ENCODE results near the gene AKAP3. TPM values are rescaled to one million over a fixed set of nuclear protein-coding genes. Genes with fewer than 3 reads are reported as not detected.

AKAP3 gene
- total RNA-seq, result 1 to 10 TPM in 1 of 2 donors, under 1 TPM in 1; 0.79 to 7.1 TPM

DNA sequence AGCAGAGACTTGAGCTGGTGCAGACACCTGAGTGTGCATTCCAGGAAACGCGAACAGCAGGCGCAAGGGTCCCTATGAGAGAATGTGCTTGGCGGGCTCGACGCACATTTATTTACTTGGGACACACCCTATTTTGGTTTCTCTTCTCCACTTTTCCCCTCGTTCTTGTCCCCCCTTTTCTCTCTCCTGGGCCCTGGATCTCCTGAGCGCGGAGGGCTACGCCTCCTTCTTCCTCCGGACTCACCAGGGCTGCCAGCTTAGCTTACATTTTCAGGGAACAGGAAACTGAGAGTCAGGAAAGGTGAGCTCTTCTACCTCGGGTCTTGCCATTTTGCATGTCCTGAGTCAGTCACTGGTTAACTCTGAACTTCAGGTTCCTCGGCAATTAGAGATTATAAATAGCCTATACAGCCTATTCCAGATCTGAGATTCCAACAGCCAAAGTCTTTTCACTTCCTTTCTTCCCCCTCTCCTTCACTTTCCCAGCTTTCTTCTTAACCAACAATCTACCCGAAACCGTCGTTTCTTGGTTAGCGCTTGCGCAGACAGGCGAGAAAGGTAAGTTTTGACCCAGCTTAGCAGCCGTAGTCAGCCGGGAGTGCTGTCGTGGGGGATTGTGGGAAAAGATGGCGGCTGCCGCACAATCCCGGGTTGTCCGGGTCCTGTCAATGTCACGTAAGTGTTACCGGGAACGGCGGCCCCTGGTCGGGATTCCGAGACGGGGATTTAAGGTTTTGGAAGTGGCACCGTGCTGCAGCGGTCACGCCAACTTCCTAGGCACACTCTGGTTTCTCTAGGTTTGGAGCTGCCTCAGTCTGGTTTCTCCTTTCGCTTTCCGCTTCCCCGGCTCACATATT lies at the start of gene AKAP3, which contains the start of gene NDUFA9:
Gene AKAP3, minus strand, starts transcription at position 551 of the 857 bp plus-strand sequence. CDS start 10,855 bp downstream, outside the sequence.
Gene NDUFA9, plus strand, starts transcription at position 614 of the 857 bp plus-strand sequence. Its CDS starts 13 bp downstream, at position 627.
- H3K36me3 ChIP-seq, result peaks cover under 1% of the 10 kb centered on the region
- H3K27ac ChIP-seq, result peak within 1 kb of the TSS; percentile 79 to 84
- H3K4me3 ChIP-seq, result peak within 1 kb of the TSS; percentile 71 to 85
- no peaks in the 10 kb centered on the region for H3K27me3 ChIP-seq
- TF ChIP-seq, protein P1, sequence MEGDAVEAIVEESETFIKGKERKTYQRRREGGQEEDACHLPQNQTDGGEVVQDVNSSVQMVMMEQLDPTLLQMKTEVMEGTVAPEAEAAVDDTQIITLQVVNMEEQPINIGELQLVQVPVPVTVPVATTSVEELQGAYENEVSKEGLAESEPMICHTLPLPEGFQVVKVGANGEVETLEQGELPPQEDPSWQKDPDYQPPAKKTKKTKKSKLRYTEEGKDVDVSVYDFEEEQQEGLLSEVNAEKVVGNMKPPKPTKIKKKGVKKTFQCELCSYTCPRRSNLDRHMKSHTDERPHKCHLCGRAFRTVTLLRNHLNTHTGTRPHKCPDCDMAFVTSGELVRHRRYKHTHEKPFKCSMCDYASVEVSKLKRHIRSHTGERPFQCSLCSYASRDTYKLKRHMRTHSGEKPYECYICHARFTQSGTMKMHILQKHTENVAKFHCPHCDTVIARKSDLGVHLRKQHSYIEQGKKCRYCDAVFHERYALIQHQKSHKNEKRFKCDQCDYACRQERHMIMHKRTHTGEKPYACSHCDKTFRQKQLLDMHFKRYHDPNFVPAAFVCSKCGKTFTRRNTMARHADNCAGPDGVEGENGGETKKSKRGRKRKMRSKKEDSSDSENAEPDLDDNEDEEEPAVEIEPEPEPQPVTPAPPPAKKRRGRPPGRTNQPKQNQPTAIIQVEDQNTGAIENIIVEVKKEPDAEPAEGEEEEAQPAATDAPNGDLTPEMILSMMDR (IDR thresholded peaks at IDR 0.05), result no peak
- H3K4me1 ChIP-seq, result peaks cover 0 to 45% of the 10 kb centered on the region in 2 donors
- DNase-seq (ENCODE audit: low spot score), result peak; percentile 86
- no peaks in the 10 kb centered on the region for H3K9me3 ChIP-seq

DNA sequence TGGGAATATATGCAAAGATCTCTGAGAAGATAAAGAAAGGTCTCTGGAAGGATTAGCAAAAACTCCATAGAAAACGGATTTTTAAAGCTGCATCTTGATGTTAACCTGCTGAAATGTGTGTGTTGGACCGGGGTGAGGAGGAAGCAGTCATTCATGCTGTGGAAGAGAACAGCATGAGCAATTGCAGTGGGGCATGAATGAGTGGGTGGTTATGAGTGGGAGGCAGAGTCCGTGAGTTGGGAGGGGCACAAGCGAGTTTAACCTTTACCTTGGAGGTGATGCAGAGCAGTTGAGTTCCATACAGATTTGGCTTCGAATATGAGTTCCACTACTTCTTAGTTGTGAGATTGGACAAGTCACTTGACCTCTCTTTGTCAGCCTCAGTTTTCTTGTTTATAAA lies 41.9 kb upstream of the AKAP3 start:
- Histone ChIP-seq H3K4me3 (no peak overlapping the region), H3K36me3 (peaks cover 20% of the 10 kb centered on the region), H3K27ac (no peak overlapping the region), H3K27me3 (no peaks in the 10 kb centered on the region), H3K4me1 (no peaks in the 10 kb centered on the region), H3K9me3 (no peaks in the 10 kb centered on the region)
- DNase-seq (ENCODE audit: low spot score), result no peak
- TF ChIP-seq, protein P1 (IDR thresholded peaks at IDR 0.05), result no peak

DNA sequence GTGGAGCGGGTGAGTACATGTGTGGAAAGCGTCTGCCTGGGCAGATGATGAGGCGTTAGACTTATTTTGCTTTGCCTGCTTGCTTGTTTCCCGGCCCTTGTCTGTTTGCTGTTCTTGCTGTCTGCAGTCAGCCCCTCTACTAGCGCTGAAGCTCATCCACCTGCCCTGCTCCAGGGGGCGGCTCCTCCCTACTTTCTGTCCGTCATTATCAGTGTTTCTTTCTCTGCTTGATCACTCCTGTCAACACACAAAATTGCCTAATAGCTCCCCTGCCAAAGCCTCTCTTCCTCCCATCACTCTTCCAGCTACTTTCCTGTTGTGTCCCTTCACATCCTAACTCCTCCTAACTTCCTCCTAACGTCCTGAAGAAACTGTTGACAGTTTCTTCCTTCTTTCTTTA lies 36.5 kb upstream of the AKAP3 start:
- TF ChIP-seq, protein P1 (IDR thresholded peaks at IDR 0.05), result peak in 1 of 2 donors; percentile 20
- H3K4me1 ChIP-seq, result no peaks in the 10 kb centered on the region
- peaks cover 58% of the 10 kb centered on the region for H3K36me3 ChIP-seq
- no peak overlapping the region for H3K4me3 ChIP-seq
- no peaks in the 10 kb centered on the region for H3K27me3 ChIP-seq
- DNase-seq (ENCODE audit: low spot score), result no peak
- no peaks in the 10 kb centered on the region for H3K9me3 ChIP-seq
- no peak overlapping the region for H3K27ac ChIP-seq

DNA sequence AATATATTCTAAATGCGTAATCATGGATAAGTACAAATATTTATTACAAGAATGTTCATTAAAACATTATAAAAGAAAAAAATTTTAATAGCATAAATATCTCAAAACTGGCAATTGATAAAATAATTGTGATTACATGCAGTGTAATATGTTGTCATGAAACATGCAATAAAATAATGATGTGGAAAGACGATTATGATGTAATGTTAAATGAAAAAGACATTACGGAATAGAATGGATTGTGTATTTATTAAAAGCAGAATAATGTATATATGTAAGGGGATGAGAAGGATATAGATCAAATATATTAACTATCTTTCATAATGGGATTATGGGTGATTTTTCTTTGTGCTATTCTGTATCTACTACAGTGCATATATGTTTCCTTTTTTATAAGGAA lies 32.9 kb upstream of the AKAP3 start:
- Histone ChIP-seq H3K27ac (no peak overlapping the region), H3K4me3 (no peak overlapping the region), H3K4me1 (no peaks in the 10 kb centered on the region), H3K27me3 (no peaks in the 10 kb centered on the region), H3K36me3 (peaks cover 43% of the 10 kb centered on the region), H3K9me3 (no peaks in the 10 kb centered on the region)
- no peak for DNase-seq (ENCODE audit: low spot score)
- TF ChIP-seq, protein P1 (IDR thresholded peaks at IDR 0.05), result no peak

DNA sequence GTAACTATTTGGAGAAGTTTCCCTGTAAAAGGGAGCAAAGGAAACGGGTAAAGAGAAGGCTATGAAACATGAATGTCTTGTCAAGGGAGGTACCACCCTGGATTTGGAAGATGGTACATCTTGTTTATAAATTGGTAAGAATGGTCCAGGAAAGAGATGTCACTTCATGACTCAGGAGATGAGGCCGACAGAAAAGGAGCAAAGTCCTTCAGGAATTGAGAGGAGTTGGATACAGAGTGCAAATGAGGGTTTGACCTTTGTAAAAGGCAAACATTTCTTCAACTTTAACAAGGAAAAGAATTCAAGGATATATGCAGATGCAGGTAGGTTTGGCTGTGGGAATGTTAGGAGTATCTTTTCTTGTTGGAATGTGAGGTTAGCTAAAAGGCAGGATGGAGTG lies 30.9 kb upstream of the AKAP3 start:
- H3K9me3 ChIP-seq, result no peaks in the 10 kb centered on the region
- H3K4me3 ChIP-seq, result no peak overlapping the region
- H3K36me3 ChIP-seq, result peaks cover 27% of the 10 kb centered on the region
- H3K27ac ChIP-seq, result no peak overlapping the region
- no peaks in the 10 kb centered on the region for H3K4me1 ChIP-seq
- no peak for DNase-seq (ENCODE audit: low spot score)
- TF ChIP-seq, protein P1 (IDR thresholded peaks at IDR 0.05), result no peak
- H3K27me3 ChIP-seq, result no peaks in the 10 kb centered on the region
